ENCODE data around the gene KMO. TPM values are rescaled to one million over a fixed set of nuclear protein-coding genes. Genes with fewer than 3 reads are reported as not detected.

KMO gene
- total and polyA plus RNA-seq, 8 donors = 0.04 to 0.89 (median 0.23) TPM; not detected in 2

DNA sequence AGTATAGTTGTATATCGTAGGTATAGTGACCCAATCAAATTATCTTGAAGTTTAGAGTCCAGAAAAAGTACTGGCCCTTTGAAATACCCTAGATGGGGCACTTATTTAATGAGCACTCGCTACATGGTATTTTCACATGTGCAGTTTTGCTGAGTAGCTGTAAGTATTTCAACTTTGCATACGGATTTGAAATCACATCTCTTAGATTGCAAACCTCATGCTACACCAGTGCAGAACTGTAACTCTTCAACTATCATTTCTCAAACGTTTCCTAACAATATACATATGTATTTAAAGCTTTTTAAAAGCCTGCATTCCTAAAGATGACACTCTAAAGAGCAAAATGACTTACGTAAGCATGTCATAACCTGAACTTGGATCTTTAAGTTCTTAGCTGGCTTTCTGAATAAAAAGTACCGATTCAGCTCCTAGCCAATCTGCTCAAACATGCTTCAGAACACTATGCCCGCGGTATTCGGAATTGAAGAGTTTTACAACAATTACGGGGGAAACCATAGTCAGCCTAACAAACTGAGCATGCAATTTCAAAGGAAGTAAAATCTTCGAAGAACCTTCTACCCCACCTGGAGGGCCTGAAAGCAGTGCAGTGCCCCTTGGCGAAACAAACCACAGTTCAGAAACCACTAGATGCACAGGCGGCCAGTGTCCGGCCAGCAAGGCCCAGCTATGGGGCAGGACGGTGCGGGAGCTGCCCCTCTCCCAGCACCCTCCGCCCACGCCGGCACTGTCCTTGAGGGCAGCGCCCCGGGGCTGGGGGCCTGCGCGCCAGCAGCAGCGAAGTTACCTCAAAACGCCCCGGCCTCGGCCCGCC is 13.5 kb upstream of the KMO start:
- Histone ChIP-seq H3K27me3 (no peaks in the 10 kb centered on the region), H3K27ac (peak overlapping the region; percentile 74 to 82 (median 80)), H3K9me3 (no peaks in the 10 kb centered on the region), H3K36me3 (no peaks in the 10 kb centered on the region), H3K4me3 (peak overlapping the region; percentile 73 to 92 (median 88)), H3K4me1 (peaks cover 0 to 18% (median 4%) of the 10 kb centered on the region in 3 donors)
- no peak for DNase-seq
- TF ChIP-seq, protein P1, sequence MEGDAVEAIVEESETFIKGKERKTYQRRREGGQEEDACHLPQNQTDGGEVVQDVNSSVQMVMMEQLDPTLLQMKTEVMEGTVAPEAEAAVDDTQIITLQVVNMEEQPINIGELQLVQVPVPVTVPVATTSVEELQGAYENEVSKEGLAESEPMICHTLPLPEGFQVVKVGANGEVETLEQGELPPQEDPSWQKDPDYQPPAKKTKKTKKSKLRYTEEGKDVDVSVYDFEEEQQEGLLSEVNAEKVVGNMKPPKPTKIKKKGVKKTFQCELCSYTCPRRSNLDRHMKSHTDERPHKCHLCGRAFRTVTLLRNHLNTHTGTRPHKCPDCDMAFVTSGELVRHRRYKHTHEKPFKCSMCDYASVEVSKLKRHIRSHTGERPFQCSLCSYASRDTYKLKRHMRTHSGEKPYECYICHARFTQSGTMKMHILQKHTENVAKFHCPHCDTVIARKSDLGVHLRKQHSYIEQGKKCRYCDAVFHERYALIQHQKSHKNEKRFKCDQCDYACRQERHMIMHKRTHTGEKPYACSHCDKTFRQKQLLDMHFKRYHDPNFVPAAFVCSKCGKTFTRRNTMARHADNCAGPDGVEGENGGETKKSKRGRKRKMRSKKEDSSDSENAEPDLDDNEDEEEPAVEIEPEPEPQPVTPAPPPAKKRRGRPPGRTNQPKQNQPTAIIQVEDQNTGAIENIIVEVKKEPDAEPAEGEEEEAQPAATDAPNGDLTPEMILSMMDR (IDR thresholded peaks at IDR 0.05) = no peak
- FAIRE-seq = no peak
- 2% methylated on average over 28 of the region's 28 CpGs for WGBS, 2 donors
- intact Hi-C loops (cut with DNase I) = no loop called here
- ATAC-seq = peak; percentile 37 to 55 (median 48)

DNA sequence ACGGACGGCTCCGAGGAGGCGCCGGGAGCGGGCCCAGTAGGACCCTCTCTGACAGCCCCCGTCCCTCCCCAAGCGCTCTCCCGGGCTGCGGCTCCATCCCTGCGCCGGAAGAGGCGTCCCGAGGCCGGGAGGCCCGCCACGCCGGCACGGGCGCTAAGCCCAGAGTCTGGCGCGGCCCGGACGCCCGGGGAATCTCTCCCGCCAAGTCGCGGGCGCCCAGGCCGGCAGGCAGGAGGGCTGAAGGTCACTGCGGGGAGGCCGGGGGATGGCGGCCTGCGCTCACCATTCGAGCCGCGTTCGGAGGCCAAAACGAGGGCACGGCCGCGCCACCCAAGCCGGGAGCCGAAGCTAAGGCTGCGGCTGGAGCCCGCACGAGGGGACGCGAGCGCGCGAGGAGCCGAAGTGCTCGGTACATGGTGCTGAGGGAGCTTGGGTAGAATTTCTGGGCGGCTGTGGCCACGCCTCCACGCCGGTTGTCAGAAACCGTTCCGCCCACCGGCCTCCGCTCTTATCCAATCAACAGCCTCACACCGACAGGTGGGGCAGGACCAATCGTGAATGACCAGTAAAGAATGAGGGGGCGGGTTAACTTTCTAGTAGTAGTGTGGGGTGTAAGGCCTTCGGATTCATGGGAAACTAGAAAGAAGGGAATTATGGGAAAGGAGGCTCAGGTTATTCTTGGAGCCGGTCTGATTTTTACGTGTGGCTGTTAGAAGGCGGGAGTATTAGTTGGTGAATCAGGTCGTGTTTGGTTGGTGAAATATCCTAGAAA is 12.7 kb upstream of the KMO start, which contains the start of gene FH:
Gene FH (minus strand): TSS at position 448 of the 772 bp plus-strand sequence. CDS start 33 bp downstream, at position 415.
- Histone ChIP-seq H3K27ac (peak within 1 kb of the TSS; percentile 74 to 82 (median 80)), H3K9me3 (no peaks in the 10 kb centered on the region), H3K36me3 (no peaks in the 10 kb centered on the region), H3K4me3 (peak within 1 kb of the TSS; percentile 73 to 92 (median 88)), H3K4me1 (peaks cover 0 to 18% (median 4%) of the 10 kb centered on the region in 3 donors), H3K27me3 (peaks cover 0 to 4% (median 0%) of the 10 kb centered on the region in 4 donors)
- 0% methylated on average over 69 to 70 of the region's 70 CpGs for WGBS, 2 donors
- FAIRE-seq (peak; percentile 98), DNase-seq (peak; percentile 92 to 96 (median 95)), ATAC-seq (peak; percentile 98 to 99 (median 98))
- TF ChIP-seq, protein P1 (IDR thresholded peaks at IDR 0.05) = no peak
- intact Hi-C loops (cut with DNase I) = no loop called here

DNA sequence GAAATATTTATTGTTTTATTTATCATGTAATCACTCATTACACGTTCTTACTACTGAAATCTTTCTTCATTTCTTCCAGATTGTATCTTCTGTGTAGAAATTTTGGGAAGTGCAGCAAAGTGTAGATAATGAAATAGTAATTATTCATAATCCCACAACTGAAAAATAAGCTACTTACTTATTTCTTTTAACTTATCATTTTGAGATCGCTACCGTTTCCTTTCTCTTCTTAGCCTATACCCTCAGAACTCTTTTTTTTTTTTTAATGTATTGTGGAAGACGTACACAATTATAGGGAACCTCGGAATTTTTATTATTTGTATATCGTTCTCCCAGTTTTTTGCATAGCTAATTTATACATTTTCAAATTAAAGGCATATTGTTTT is 12.1 kb upstream of the KMO start:
- 7 to 15% methylated on average over 6 of the region's 6 CpGs for WGBS, 2 donors
- no peak for ATAC-seq
- H3K27me3 ChIP-seq = peaks cover 0 to 4% (median 0%) of the 10 kb centered on the region in 4 donors
- peaks cover 0 to 18% (median 4%) of the 10 kb centered on the region in 3 donors for H3K4me1 ChIP-seq
- H3K36me3 ChIP-seq = no peaks in the 10 kb centered on the region
- no peaks in the 10 kb centered on the region for H3K9me3 ChIP-seq
- TF ChIP-seq, protein P1 (IDR thresholded peaks at IDR 0.05) = no peak
- H3K27ac ChIP-seq = peak overlapping the region in 2 of 4 donors; percentile 25 to 50
- peak overlapping the region in 3 of 4 donors; percentile 7 to 92 (median 89) for H3K4me3 ChIP-seq
- intact Hi-C loops (cut with DNase I) = no loop called here
- no peak for DNase-seq
- FAIRE-seq = no peak

DNA sequence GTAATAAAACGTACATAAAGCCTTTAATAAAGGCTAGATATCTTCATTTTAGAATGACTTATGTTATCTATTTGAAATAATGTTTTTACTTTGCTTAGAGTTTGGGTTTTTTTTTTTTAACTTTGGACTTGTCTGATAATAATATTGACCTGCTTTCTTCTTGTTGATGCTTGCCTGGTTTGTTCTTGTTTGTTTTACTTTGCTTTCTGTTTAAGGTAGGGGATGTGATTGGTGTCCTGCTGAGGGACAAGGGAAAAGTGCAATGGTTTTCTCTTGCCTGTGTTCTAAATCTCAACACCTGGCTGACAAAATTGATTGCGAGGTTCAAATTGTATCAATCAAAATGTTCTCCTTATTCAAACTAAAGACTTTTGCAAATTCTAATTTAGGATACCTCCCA is 10.5 kb upstream of the KMO start:
- Histone ChIP-seq H3K4me1 (peaks cover 0 to 18% (median 4%) of the 10 kb centered on the region in 3 donors), H3K27me3 (peaks cover 0 to 4% (median 0%) of the 10 kb centered on the region in 4 donors), H3K9me3 (no peaks in the 10 kb centered on the region), H3K36me3 (no peaks in the 10 kb centered on the region), H3K27ac (no peak overlapping the region), H3K4me3 (no peak overlapping the region)
- no peak for DNase-seq
- ATAC-seq = no peak
- no peak for FAIRE-seq
- TF ChIP-seq, protein P1 (IDR thresholded peaks at IDR 0.05) = no peak
- intact Hi-C loops (cut with DNase I) = no loop called here
- WGBS, 2 donors = 57% methylated on average over 2 of the region's 2 CpGs

Measured in pancreas (tissue), 10 donors.